CD4-positive, alpha-beta T cell treated with Interleukin-2 at 100 ng/mL for 4 hours (primary cell): ENCODE measurements around the gene HSDL2.

Experiments
- DNase-seq: peaks from one replicate; pipeline ENCODE4 v3.0.0-alpha.2; 2020; ENCODE audit warnings: low spot score

HSDL2 gene

GRCh38 chr9:112446526-112446925 is 66.6 kb downstream of the HSDL2 start:
- no peak for DNase-seq

- DNase-seq: no peak
These were observed 67.4 kb downstream of the HSDL2 start for GRCh38 chr9:112447283-112447761.

GRCh38 chr9:112462855-112463254 is 82.9 kb downstream of the HSDL2 start:
- DNase-seq: no peak

- DNase-seq: no peak
These were observed 85.4 kb downstream of the HSDL2 start for GRCh38 chr9:112465352-112465751.

GRCh38 chr9:112472996-112473395 is 93.1 kb downstream of the HSDL2 start:
- no peak for DNase-seq

GRCh38 chr9:112473986-112474385 is 94.1 kb downstream of the HSDL2 start:
- no peak for DNase-seq

GRCh38 chr9:112475318-112475717 is 95.4 kb downstream of the HSDL2 start:
- no peak for DNase-seq

- DNase-seq: no peak
These were observed 97.4 kb downstream of the HSDL2 start for GRCh38 chr9:112477330-112477729.

GRCh38 chr9:112479221-112479620 is 99.3 kb downstream of the HSDL2 start:
- DNase-seq: no peak

- no peak for DNase-seq
These were observed 104.7 kb downstream of the HSDL2 start for GRCh38 chr9:112484607-112485006.

GRCh38 chr9:112485574-112485973 is 105.7 kb downstream of the HSDL2 start:
- DNase-seq: no peak

GRCh38 chr9:112486221-112487007 is 106.5 kb downstream of the HSDL2 start, which contains the start of gene KIAA1958:
Gene KIAA1958 (plus strand): TSS chr9:112486827. CDS start chr9:112574081, 87,254 bp downstream.
- peak; percentile 80 for DNase-seq

- peak; percentile 32 for DNase-seq
These were observed 107.3 kb downstream of the HSDL2 start for GRCh38 chr9:112487008-112487798.

- no peak for DNase-seq
These were observed 108.0 kb downstream of the HSDL2 start for GRCh38 chr9:112487799-112488340.

GRCh38 chr9:112489039-112489546 is 109.2 kb downstream of the HSDL2 start:
- DNase-seq: no peak

GRCh38 chr9:112489876-112490666 is 110.2 kb downstream of the HSDL2 start:
- no peak for DNase-seq

GRCh38 chr9:112493393-112494137 is 113.7 kb downstream of the HSDL2 start:
- no peak for DNase-seq

- DNase-seq: no peak
These were observed 114.2 kb downstream of the HSDL2 start for GRCh38 chr9:112494153-112494552.

GRCh38 chr9:112495614-112496013 is 115.7 kb downstream of the HSDL2 start:
- DNase-seq: no peak

- no peak for DNase-seq
These were observed 116.3 kb downstream of the HSDL2 start for GRCh38 chr9:112496074-112496722.
